MCF 10A (cell line): ENCODE results near the gene RABL6. TPM values are rescaled to one million over a fixed set of nuclear protein-coding genes. Genes with fewer than 3 reads are reported as not detected.

Source experiments
- BruUV-seq: library from RNA; stranded (reverse); fragments of 400-500 nt; replicated peaks from 2 replicates; lab custom pipeline; 2021; lab: Mats Ljungman, UMichigan
- CTCF ChIA-PET: fragments of 300-600 bp; sonication (Branson Sonifier 250); formaldehyde crosslinking; extraction: SDS; loops from one replicate; lab custom pipeline; 2021; ENCODE audit warnings: antibody characterized with exemption, inconsistent platforms; lab: Yijun Ruan, JAX
- POLR2A ChIA-PET: fragments of 300-600, 350-650 bp; sonication (Branson Sonifier 250); formaldehyde crosslinking; extraction: SDS; loops from one replicate; lab custom pipeline; 2020; ENCODE audit warnings: antibody characterized with exemption, inconsistent platforms; lab: Yijun Ruan, JAX
- DNase-seq: peaks from one replicate; pipeline ENCODE4 v3.0.0-alpha.2; 2018; ENCODE audit not compliant: unreplicated experiment
- H3K27ac Mint-ChIP-seq: one replicate; pipeline ENCODE4 v1.8.0; 2022; ENCODE audit warnings: mild to moderate bottlenecking, low read depth, mixed read lengths; ENCODE audit not compliant: unreplicated experiment
- H3K27me3 Mint-ChIP-seq: one replicate; pipeline ENCODE4 v1.8.0; 2022; ENCODE audit warnings: mixed read lengths; ENCODE audit not compliant: insufficient read depth, unreplicated experiment
- H3K36me3 Mint-ChIP-seq: one replicate; pipeline ENCODE4 v1.8.0; 2022; ENCODE audit warnings: mild to moderate bottlenecking, moderate library complexity, mixed read lengths; ENCODE audit not compliant: insufficient read depth, unreplicated experiment
- H3K4me1 Mint-ChIP-seq: one replicate; pipeline ENCODE4 v1.8.0; 2022; ENCODE audit warnings: mixed read lengths; ENCODE audit not compliant: insufficient read depth, unreplicated experiment
- H3K4me3 Mint-ChIP-seq: one replicate; pipeline ENCODE4 v1.8.0; 2022; ENCODE audit warnings: mild to moderate bottlenecking, moderate library complexity, mixed read lengths; ENCODE audit not compliant: unreplicated experiment
- H3K9me3 Mint-ChIP-seq: one replicate; pipeline ENCODE4 v1.8.0; 2022; ENCODE audit warnings: mixed read lengths; ENCODE audit not compliant: unreplicated experiment
- CTCF ChIP-seq: fragments of 200-600 bp; IDR thresholded peaks from one replicate; pipeline ENCODE4 v1.8.0; 2022; ENCODE audit warnings: antibody characterized with exemption, mild to moderate bottlenecking; ENCODE audit not compliant: unreplicated experiment
- intact Hi-C: fragments of 100-400 bp; cut with micrococcal nuclease; formaldehyde crosslinking; loops from 2 replicates; pipeline ENCODE4 v1.14.1; 2022
- total RNA-seq: library from RNA; stranded (reverse); gene quantifications from 2 replicates; pipeline ENCODE4 v1.2.3, GENCODE V29; 2022

Gene RABL6
- total RNA-seq, 1 experiment from 2014 or later = 77.8 TPM

- intact Hi-C loops = no loop called here
- Mint-ChIP-seq H3K4me3 (peak within 1 kb of the TSS; percentile 23), H3K4me1 (no peaks in the 10 kb centered on the region), H3K27me3 (no peaks in the 10 kb centered on the region), H3K27ac (no peak within 1 kb of the TSS), H3K36me3 (peaks cover 34% of the 10 kb centered on the region), H3K9me3 (no peaks in the 10 kb centered on the region)
- no TSS peak for BruUV-seq
- TF ChIP-seq CTCF = no peak
- no peak for DNase-seq
- ChIA-PET CTCF (interaction anchor here (0.7 kb wide), 1 partner anchor 88 kb away, joined by 4 read pairs; the partner anchor contains the start of gene LCN15), POLR2A (interaction anchor here (1.5 kb wide), 1 partner anchor 10 kb away, joined by 6 read pairs; the partner anchor contains the start of gene AJM1)
Measured at GRCh38 chr9:136851941-136852663, 44.4 kb downstream of the RABL6 start, which contains the start of gene MAMDC4. Gene MAMDC4 (plus strand): TSS chr9:136852346. CDS start chr9:136852417, 71 bp downstream.

GRCh38 chr9:136852664-136853595 is 45.2 kb downstream of the RABL6 start:
- BruUV-seq = no TSS peak
- no peak overlapping the region for H3K4me3 Mint-ChIP-seq
- intact Hi-C loops = no loop called here
- no peak for DNase-seq
- no peaks in the 10 kb centered on the region for H3K4me1 Mint-ChIP-seq
- ChIA-PET CTCF (interaction anchor here (0.9 kb wide), 1 partner anchor 65 kb away, joined by 3 read pairs; no protein-coding TSS in a partner anchor), POLR2A (no interaction called here)
- TF ChIP-seq CTCF = no peak
- H3K27me3 Mint-ChIP-seq = no peaks in the 10 kb centered on the region
- no peaks in the 10 kb centered on the region for H3K9me3 Mint-ChIP-seq
- peaks cover 26% of the 10 kb centered on the region for H3K36me3 Mint-ChIP-seq
- no peak overlapping the region for H3K27ac Mint-ChIP-seq

- no peak overlapping the region for H3K27ac Mint-ChIP-seq
- DNase-seq = no peak
- H3K27me3 Mint-ChIP-seq = no peaks in the 10 kb centered on the region
- BruUV-seq = no TSS peak
- CTCF ChIA-PET = interaction anchor here (0.7 to 0.9 kb wide), 2 partner anchors 10 to 66 kb away, joined by 3 read pairs; no protein-coding TSS in a partner anchor
- no peaks in the 10 kb centered on the region for H3K9me3 Mint-ChIP-seq
- POLR2A ChIA-PET = no interaction called here
- no peak overlapping the region for H3K4me3 Mint-ChIP-seq
- no peak for TF ChIP-seq CTCF
- intact Hi-C loops = no loop called here
- H3K4me1 Mint-ChIP-seq = no peaks in the 10 kb centered on the region
- peaks cover 24% of the 10 kb centered on the region for H3K36me3 Mint-ChIP-seq
Measured at GRCh38 chr9:136853596-136854112, 45.9 kb downstream of the RABL6 start.
